B cell (primary cell): ENCODE data around the gene DENND1C.

Experiments used
- EZH2 ChIP-seq: IDR thresholded peaks from 2 replicates; pipeline ENCODE4 v1.6.1; 2012; ENCODE audit warnings: borderline replicate concordance, low read depth, mild to moderate bottlenecking, moderate library complexity, low read length; ENCODE audit not compliant: insufficient read depth, poor library complexity, severe bottlenecking
- TF ChIP-seq, protein P1 (sequence below): fragments of 200-600 bp; IDR thresholded peaks from one replicate; pipeline ENCODE4 v1.8.0; 2022; ENCODE audit warnings: antibody characterized with exemption, mild to moderate bottlenecking

DNA sequence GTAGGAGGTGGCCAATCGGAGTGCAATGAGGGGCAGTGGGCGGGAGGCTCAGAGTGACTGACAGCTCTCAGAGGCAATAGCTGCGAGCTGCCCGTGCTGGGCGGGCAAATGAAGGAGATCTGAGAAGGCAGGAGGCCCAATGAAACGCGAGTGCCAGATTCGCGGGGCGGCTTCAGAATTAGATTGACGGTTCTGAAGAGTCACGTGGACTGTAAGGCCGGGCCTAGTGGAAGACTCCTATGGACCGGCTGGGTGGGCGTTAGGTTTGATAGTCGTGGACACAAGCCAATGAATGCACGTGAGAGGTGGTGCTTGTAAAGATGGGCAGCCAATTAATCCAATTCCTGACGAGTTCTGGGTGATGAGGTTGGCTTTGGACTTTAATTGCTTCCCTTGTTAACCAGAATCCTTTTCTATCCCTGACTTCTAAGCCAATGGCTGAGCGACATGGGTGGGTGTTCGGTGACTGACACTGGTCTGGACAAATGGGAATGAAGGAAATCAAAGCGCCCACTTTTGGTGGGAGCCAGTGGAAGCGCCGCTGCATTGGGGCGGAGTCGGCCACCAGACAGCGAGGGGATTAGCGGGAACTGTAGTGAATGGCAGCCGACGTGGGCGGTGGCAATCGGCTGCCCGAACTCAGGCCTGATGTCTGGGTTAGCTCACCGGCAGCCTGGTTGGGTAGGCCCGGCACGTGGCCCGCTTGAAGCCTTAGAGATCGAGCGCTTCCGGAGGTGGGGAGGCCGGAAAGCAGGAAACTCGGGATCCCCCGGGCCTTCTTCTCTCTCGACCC is 56.5 kb downstream of the DENND1C start:
- TF ChIP-seq, protein P1, sequence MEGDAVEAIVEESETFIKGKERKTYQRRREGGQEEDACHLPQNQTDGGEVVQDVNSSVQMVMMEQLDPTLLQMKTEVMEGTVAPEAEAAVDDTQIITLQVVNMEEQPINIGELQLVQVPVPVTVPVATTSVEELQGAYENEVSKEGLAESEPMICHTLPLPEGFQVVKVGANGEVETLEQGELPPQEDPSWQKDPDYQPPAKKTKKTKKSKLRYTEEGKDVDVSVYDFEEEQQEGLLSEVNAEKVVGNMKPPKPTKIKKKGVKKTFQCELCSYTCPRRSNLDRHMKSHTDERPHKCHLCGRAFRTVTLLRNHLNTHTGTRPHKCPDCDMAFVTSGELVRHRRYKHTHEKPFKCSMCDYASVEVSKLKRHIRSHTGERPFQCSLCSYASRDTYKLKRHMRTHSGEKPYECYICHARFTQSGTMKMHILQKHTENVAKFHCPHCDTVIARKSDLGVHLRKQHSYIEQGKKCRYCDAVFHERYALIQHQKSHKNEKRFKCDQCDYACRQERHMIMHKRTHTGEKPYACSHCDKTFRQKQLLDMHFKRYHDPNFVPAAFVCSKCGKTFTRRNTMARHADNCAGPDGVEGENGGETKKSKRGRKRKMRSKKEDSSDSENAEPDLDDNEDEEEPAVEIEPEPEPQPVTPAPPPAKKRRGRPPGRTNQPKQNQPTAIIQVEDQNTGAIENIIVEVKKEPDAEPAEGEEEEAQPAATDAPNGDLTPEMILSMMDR: no peak
- no peak for TF ChIP-seq EZH2
